Measurements from ENCODE around the gene RAF1.
A peak's percentile ranks its signal among the peaks of the same experiment; 100 is the strongest.
"Not testable (repeated sequence)": the region's sequence is repeated elsewhere in the genome, so short reads cannot be mapped to it uniquely, and the experiment has no call there.

Gene RAF1

DNA sequence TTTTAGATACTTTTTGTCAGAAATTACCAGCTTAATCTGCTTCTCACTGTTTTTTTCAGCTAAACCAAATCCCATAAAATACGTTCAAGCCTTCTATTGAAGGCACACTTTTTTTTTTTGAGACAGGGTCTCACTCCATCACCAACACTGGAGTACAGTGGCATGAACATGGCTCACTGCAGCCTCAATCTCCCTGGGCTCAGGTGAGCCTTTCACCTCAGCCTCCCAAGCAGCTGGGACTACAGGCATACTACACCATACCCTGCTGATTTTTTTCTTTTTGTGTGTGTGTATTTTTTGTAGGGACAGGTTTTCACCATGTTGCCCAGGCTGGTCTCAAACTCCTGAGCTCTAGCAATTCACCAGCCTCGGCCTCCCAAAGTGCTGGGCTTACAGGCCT is 3.7 kb downstream of the RAF1 start:
- Mint-ChIP-seq H3K4me1 (peaks cover 68% of the 10 kb centered on the region), H3K9me3 (no peaks in the 10 kb centered on the region), H3K4me3 (peak overlapping the region; percentile 51), H3K27me3 (no peaks in the 10 kb centered on the region), H3K27ac (no peak overlapping the region), H3K36me3 (peaks cover 14% of the 10 kb centered on the region)

DNA sequence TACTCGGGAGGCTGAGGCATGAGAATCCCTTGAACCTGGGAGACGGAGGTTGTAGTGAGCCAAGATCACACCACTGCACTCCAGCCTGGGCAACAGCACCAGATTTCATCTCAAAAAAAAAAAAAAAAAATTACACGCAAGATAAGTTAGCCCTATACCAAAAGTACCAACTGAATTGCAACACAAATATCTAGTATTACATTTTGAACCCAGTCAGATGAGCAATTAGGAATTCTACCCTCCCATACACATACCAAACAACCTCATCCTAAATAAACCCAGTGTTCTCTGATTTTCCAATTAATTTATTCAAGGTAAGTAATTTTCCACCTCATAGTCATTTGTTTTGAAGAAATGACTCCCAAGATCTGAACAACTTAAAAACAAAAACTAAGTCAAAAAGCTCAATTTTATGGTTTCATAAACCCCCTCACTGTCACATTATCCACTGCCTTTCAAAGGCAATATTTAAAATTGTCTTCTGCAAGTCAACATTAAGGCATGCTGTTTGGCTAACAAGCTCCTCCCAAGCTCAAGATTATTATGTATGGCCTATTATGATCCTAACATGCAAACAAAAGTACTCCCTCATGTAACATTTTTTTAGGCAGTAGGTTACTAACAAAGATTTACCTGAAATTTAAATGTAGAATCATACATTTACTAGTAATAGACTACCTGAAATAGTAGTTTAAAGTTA is 4.5 kb downstream of the RAF1 start:
- Mint-ChIP-seq H3K27ac (peak overlapping the region; percentile 81), H3K4me3 (peak overlapping the region; percentile 21), H3K9me3 (no peaks in the 10 kb centered on the region), H3K4me1 (peaks cover 67% of the 10 kb centered on the region), H3K27me3 (no peaks in the 10 kb centered on the region), H3K36me3 (peaks cover 14% of the 10 kb centered on the region)

DNA sequence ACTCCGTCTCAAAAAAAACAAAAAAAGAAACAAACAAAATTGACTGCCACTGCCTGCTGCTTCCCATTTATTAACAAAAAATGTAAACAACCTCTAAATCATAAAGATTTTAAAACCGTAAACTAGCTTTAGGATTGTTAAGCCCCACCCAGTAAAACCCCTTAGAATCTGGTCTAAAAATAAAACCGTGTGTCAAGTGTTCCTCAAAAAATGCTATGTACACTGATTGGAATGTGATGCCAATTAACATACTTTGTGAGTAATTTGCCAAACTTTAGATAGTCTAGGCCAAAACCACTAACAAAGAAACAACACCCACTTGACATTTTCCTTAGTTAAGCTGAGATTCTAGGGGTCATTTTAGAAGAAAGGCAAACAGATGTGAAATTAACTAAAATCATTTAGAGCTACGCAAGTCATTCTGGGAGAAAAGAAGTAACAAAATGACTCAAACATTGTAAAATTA is 5.3 kb downstream of the RAF1 start:
- Mint-ChIP-seq H3K4me1 (peaks cover 72% of the 10 kb centered on the region), H3K4me3 (peak overlapping the region; percentile 54), H3K36me3 (peaks cover 12% of the 10 kb centered on the region), H3K27ac (peak overlapping the region; percentile 43), H3K27me3 (no peaks in the 10 kb centered on the region), H3K9me3 (no peaks in the 10 kb centered on the region)

DNA sequence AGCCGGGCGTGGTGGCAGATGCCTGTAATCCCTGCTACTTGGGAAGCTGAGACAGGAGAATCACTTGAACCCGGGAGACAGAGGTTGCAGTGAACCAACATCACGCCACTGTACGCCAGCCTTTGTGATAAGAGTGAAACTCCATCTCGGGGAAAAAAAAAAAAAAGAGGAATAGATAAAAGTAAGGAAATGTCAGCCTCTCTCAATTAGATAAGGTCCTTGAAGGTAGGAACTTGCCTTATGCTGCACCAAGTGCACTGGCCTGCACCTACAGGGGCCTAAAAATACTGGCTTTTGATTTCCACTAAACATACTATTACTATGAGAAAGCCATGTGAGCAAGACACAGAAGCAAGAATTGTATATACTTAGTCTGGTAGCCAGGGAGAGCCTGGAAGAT is 7.1 kb downstream of the RAF1 start:
- Mint-ChIP-seq H3K9me3 (no peaks in the 10 kb centered on the region), H3K4me1 (peaks cover 70% of the 10 kb centered on the region)

DNA sequence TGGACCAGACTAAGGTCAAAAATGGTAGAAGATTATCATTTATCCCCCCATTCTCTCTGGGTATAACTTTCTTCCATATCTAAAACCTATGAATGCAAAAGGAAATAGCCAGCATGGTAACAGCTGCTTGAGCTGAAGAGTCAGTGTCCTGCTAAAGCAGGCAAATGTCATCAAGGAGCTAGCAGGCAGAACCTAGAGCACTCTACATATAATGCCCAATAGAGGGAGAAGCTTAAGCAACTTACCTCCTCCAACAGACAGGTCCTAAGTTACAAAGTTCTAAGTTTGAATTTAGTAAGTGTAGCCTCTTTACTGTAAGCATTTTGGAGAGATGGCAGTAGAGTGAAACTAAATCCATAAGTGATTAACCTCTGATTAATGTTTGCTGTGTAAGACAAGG is 7.7 kb downstream of the RAF1 start:
- Mint-ChIP-seq H3K4me3 (no peak overlapping the region), H3K9me3 (no peaks in the 10 kb centered on the region), H3K27ac (no peak overlapping the region), H3K27me3 (no peaks in the 10 kb centered on the region), H3K36me3 (peaks cover 10% of the 10 kb centered on the region), H3K4me1 (peaks cover 71% of the 10 kb centered on the region)

More for the DNA sequence above, 7.1 kb downstream of the RAF1 start:
- Mint-ChIP-seq H3K27me3 (no peaks in the 10 kb centered on the region), H3K27ac (no peak overlapping the region), H3K4me3 (no peak overlapping the region), H3K36me3 (peaks cover 10% of the 10 kb centered on the region)

DNA sequence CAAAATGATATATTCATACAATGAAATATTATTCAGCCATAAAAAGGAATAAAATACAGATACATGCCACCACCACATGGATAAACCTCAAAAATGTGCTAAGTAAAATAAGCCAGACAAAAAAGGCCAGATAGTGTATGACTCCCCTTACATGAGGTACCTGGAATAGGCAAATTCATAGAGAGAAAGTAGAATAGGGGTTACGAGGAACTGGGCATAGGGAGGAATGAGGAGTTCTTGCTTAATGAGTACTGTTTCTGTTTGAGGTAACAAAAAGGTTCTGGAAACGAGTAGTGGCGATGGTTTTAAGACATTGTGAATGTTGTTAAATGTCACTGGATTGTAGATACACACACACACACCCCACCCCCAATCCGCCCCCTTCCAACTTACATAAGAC is 8.2 kb downstream of the RAF1 start:
- Mint-ChIP-seq H3K4me1 (peaks cover 71% of the 10 kb centered on the region), H3K36me3 (peaks cover 10% of the 10 kb centered on the region), H3K27me3 (no peaks in the 10 kb centered on the region), H3K9me3 (no peaks in the 10 kb centered on the region), H3K4me3 (no peak overlapping the region), H3K27ac (no peak overlapping the region)

DNA sequence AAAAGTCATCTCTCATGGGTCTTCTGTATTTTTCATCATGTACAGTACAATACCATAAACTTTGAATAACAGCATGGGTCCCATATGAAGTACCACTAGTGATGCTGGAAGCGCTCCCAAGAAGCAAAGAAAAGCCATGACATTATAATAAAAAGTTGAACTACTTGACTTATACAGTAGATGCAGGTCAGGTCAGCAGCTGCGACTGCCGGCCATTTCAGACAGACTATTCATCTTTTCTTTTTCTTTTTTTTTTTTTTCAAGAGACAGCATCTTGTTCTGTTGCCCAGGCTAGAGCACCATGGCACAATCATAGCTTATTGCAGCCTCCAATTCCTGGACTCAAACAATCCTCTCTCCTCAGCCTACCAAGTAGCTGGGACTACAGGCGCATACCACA is 10.2 kb downstream of the RAF1 start:
- H3K9me3 Mint-ChIP-seq = no peaks in the 10 kb centered on the region
- no peak overlapping the region for H3K4me3 Mint-ChIP-seq
- H3K4me1 Mint-ChIP-seq = peaks cover 67% of the 10 kb centered on the region
- H3K27me3 Mint-ChIP-seq = no peaks in the 10 kb centered on the region
- H3K27ac Mint-ChIP-seq = no peak overlapping the region
- peaks cover 8% of the 10 kb centered on the region for H3K36me3 Mint-ChIP-seq

DNA sequence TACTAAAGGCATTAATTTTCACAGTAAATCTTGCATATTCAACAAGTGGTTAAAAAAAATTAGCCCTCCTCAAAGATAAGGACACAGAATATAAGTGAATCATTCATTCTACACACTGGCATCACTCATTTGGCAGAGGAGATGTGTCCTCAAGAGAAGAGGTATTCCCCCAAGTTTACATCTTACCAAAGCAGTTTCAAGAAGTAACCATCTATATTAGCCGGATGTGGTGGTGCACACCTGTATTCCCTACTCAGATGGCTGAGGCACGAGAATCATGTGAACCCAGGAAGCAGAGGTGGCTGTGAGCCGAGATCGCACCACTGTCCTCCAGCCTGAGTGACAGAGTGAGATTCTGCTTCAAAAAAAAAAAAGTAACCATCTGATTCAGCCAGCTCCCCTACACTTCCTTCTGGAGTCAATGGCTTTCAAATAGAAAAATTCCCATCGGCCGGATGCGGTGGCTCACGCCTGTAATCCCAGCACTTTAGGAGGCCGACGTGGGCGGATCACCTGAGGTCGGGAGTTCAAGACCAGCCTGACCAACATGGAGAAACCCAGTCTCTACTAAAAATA is 15.4 kb downstream of the RAF1 start:
- Mint-ChIP-seq H3K9me3 (no peaks in the 10 kb centered on the region), H3K4me3 (peak overlapping the region; percentile 4), H3K27me3 (no peaks in the 10 kb centered on the region), H3K4me1 (peaks cover 65% of the 10 kb centered on the region), H3K27ac (no peak overlapping the region), H3K36me3 (no peaks in the 10 kb centered on the region)

DNA sequence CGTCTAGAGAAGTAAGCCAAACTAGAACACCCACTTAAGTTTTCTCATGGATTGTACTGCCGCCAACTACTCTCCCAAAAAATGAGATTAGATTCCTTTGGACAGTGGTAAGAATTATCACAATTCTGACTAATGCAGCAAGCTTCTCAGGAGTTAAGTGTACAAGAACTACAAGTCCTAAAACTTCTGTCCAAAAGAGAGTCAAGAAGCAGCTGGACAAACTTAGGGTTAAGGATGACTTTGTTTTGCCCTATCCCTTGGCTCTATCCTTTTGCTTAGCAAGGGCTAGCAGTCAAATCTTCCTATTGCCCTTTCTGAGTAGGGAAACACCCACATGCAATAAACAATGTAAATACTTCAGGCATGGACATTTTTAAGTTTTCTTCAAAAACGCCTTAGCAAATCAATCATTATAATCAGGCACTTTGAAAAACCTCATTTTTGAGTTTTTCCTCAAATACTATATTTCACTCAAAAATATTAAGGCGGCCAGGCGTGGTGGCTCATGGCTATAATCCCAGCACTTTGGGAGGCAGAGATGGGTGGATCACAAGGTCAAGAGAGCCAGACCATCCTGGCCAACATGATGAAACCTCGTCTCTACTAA is 19.5 kb downstream of the RAF1 start:
- no peaks in the 10 kb centered on the region for H3K9me3 Mint-ChIP-seq
- H3K36me3 Mint-ChIP-seq = no peaks in the 10 kb centered on the region
- H3K4me1 Mint-ChIP-seq = peaks cover 62% of the 10 kb centered on the region
- no peak overlapping the region for H3K27ac Mint-ChIP-seq
- no peak overlapping the region for H3K4me3 Mint-ChIP-seq
- no peaks in the 10 kb centered on the region for H3K27me3 Mint-ChIP-seq

DNA sequence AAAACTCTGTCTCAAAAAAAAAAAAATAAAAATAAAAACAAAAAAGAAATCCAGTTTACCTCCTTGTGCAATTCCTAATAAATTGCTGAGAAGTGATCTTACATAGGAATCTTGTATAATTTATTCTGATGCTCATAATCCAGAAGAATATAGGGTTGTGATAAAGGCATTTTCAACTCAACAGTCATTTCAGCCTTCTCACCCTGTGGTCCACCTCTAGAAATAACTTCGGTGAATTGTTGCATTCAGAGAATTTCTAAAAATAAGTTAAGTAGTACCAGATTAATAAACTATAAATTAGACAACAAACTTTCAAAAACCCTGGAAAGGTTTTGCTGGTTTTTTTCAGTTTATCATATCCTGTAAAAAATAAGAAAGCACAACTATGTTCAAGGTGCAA is 20.2 kb downstream of the RAF1 start:
- Mint-ChIP-seq H3K4me1 (peaks cover 63% of the 10 kb centered on the region), H3K27me3 (no peaks in the 10 kb centered on the region), H3K9me3 (no peaks in the 10 kb centered on the region), H3K27ac (no peak overlapping the region), H3K36me3 (no peaks in the 10 kb centered on the region), H3K4me3 (no peak overlapping the region)

DNA sequence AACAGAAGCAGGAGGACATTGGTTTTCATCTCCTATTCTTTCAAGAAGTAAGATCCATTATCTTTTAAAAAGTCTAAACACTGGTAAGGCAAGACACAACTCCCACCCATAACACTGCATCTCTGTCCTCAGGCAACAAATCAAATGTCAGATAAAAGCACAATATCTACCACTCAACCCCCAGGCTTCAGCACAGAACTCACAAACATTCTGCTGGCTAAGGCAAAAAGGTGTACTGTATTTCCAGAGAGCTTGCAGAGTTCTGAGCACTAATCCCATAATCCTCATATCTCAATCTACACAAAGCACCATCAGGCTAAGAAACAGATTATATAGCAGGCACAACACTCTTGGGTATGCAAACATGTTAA is 20.9 kb downstream of the RAF1 start:
- Mint-ChIP-seq H3K4me3 (no peak overlapping the region), H3K4me1 (peaks cover 63% of the 10 kb centered on the region), H3K36me3 (peaks cover 2% of the 10 kb centered on the region), H3K27me3 (no peaks in the 10 kb centered on the region), H3K9me3 (no peaks in the 10 kb centered on the region), H3K27ac (no peak overlapping the region)

DNA sequence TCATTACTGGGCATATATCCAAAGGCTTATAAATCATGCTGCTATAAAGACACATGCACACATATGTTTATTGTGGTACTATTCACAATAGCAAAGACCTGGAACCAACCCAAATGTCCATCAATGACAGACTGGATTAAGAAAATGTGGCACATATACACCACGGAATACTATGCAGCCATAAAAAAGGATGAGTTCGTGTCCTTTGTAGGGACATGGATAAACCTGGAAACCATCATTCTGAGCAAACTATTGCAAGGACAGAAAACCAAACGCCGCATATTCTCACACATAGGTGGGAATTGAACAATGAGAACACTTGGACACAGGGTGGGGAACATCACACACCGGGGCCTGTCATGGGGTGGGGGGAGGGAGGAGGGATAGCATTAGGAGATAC is 23.1 kb downstream of the RAF1 start:
- H3K4me3 Mint-ChIP-seq, H3K27ac Mint-ChIP-seq, H3K36me3 Mint-ChIP-seq, H3K27me3 Mint-ChIP-seq, H3K9me3 Mint-ChIP-seq: not testable (repeated sequence)
- peaks cover 66% of the 10 kb centered on the region for H3K4me1 Mint-ChIP-seq

DNA sequence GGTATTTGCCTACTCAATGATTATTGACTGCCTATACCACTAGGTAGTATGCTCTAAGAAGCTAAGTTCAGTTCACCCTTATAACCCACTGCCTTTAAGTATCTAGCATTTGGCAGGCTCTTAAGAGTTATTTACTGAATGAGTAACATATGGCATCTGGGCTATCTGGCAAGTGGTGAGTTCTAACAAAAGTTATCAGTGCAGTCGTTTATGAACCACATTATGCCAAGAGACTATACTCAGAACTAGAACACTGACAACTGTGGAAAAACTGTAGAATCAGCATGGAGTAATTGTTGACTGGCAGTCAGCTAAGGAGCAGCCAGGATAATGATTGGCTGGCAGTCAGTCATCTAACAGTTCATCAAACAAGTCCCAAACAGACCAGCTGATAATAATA is 25.8 kb downstream of the RAF1 start:
- Mint-ChIP-seq H3K27ac (no peak overlapping the region), H3K4me3 (no peak overlapping the region), H3K27me3 (no peaks in the 10 kb centered on the region)

DNA sequence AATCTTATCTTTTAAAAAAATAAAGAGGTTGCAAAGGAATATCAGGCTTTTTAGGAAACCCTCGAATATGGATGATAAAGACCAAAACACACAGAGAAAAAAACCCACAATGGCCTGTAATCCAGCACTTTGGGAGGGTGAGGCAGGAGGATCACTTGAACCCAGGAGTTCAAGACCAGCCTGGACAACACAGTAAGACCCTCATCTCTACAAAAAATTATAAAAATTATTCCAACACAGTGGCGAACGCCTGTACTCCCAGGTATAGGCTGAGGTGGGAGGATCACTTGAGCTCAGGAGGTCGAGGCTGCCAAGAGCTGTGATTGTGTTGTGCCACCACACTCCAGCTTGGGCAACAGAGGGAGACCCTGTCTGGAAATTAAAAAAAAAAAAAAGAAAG is 30.8 kb downstream of the RAF1 start:
- H3K4me1 Mint-ChIP-seq = peaks cover 62% of the 10 kb centered on the region
- no peak overlapping the region for H3K27ac Mint-ChIP-seq
- H3K36me3 Mint-ChIP-seq = peaks cover 6% of the 10 kb centered on the region
- no peaks in the 10 kb centered on the region for H3K27me3 Mint-ChIP-seq
- H3K4me3 Mint-ChIP-seq = no peak overlapping the region
- no peaks in the 10 kb centered on the region for H3K9me3 Mint-ChIP-seq

More for the DNA sequence above, 25.8 kb downstream of the RAF1 start:
- H3K4me1 Mint-ChIP-seq = peaks cover 57% of the 10 kb centered on the region
- H3K9me3 Mint-ChIP-seq = no peaks in the 10 kb centered on the region
- peaks cover 3% of the 10 kb centered on the region for H3K36me3 Mint-ChIP-seq

DNA sequence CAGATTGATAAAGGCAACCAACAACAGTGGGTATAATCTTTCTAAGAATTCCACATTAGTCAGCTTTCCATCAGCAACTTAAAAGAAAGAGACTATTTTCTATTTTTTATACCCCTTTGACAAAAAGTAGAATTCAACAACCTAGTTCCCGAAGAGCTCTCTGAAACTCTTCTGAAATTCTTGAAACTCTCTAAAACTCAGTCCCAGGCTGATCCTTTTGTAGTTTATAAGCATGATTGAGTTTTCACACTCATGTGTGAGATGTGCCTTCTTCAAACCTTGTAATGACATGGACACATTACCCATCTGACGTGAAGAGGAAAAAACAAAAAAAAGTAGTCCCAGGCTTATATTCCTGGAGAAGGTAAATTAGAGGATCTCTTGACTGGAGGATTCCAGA is 31.4 kb downstream of the RAF1 start:
- H3K9me3 Mint-ChIP-seq = no peaks in the 10 kb centered on the region
- H3K4me1 Mint-ChIP-seq = peaks cover 60% of the 10 kb centered on the region
- H3K27ac Mint-ChIP-seq = peak overlapping the region; percentile 47
- H3K27me3 Mint-ChIP-seq = no peaks in the 10 kb centered on the region
- H3K36me3 Mint-ChIP-seq = peaks cover 4% of the 10 kb centered on the region
- H3K4me3 Mint-ChIP-seq = peak overlapping the region; percentile 30

DNA sequence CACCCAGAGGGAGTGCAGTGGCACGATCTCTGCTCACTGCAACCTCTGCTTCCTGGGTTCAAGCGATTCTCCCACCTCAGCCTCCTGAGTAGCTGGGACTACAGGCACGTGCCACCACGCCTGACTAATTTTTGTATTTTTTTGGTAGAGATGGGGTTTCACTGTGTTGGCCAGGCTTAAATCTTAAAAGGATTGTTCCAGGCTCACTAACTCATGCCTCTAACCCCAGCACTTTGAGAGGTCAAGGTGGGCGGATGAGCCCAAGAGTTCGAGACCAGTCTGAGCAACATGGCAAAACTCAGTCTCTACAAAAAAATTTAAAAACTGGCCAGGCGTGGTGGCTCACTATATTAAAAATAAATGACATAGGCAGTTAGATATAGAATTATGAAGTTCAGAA is 33.1 kb downstream of the RAF1 start:
- not testable (repeated sequence) for H3K4me3 Mint-ChIP-seq, H3K27me3 Mint-ChIP-seq, H3K27ac Mint-ChIP-seq, H3K36me3 Mint-ChIP-seq, H3K9me3 Mint-ChIP-seq
- peaks cover 60% of the 10 kb centered on the region for H3K4me1 Mint-ChIP-seq

All from activated naive CD4-positive, alpha-beta T cell treated with anti-CD3 and anti-CD28 coated beads, Interleukin-2, amount 50 U/mL, for 24 hours (primary cell).